HK-2 (cell line): Measurements from ENCODE around the gene PDE4D.

Source experiments
- DNase-seq: peaks from one replicate; pipeline ENCODE4 v3.0.0-alpha.2; 2018; ENCODE audit not compliant: unreplicated experiment

Gene PDE4D

DNA sequence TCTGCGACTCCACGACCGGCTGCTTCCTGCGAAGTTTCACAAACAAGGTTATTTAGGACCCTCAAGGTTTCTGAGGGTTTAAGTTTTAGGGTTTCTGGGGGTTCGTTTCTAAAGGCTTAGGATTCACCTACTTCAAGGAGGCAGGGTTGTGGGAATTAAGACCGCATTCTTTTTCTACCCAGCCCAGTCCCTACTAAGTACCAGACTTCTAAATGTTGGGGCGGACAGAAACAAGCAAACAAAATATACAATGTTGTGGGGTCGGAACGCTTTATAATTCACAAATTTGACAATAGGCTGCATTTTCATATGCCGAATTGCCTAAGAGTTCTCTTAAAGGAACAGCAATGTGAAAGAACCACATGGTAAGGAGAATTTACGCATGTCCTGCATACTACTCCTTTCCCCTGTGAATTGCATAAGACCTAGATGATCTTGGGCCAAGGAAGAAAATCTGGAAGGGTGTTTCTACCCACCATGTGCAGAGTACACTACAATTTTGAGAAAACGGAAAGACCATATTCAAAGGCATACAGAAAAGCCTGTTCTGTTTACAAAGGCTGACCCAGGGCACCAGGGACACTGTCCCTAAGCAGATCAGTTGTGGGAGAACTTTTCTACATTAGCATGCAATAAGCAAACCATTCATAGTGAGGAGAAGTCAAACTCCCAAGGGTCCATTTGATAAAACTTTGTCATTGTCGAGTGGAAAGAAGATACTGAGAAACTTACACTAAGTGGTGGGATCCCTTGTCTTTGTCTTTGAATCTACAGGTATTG is 853.3 kb downstream of the PDE4D start:
- no peak for DNase-seq

DNA sequence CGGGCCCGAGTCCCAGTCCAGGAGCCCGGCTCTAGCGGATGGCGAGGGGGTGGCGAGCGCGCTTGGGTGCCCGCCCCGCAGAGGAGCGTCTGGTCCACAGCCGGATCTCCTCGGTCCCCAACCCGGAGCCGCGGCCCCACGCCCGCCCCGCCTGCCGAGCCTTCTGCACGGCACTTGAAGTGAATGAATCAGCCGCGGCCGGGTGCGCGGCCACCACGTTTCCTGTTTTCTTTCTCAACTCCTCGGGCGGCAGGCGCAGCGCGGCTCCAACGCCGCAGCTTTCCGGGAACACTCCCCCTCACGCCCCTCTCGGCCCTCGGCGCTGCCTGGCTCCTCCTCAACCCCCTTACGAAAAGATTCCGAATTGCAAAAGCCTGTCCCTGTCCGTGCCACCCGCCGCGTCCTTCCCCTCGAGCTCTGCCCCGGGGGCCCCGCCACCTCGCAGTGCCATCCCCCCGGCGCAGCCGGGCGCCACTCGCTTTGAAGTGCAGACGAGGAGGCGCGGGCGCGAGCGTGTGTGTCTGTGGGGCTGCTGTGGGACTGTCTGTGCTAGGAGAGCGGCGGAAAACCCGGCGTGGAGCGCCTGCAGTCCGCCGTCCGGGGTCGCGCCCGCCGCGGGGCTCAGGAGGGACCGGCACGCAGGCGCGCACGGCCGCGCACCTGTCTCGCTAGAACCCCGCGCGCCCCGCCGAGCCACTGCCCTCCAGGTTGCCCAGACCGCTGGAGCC is 854.1 kb downstream of the PDE4D start:
- no peak for DNase-seq

DNA sequence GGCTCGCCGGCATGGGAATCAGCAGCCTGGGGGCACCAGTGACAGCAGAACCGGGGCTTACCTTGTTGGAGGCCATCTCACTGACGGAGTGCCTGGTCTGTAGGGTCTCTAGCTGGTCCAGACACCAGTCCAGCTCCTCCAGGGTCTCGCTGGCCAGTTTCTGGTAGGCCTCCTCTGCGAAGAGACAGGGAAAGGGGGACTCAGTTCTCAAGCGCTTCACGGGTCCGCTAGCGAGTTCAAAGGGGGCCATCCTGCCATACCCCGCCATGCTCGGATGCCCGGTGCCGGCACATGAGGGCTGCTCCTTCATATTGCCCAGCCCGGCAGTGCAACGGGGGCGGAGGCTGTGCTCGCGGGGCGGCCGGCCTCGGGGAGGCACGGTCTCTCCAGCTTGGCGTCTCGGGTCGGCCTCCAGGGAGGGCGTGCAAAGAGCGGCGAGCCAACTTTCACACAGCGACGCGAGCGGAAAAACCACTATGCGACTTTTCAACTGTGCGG is 854.7 kb downstream of the PDE4D start:
- no peak for DNase-seq

DNA sequence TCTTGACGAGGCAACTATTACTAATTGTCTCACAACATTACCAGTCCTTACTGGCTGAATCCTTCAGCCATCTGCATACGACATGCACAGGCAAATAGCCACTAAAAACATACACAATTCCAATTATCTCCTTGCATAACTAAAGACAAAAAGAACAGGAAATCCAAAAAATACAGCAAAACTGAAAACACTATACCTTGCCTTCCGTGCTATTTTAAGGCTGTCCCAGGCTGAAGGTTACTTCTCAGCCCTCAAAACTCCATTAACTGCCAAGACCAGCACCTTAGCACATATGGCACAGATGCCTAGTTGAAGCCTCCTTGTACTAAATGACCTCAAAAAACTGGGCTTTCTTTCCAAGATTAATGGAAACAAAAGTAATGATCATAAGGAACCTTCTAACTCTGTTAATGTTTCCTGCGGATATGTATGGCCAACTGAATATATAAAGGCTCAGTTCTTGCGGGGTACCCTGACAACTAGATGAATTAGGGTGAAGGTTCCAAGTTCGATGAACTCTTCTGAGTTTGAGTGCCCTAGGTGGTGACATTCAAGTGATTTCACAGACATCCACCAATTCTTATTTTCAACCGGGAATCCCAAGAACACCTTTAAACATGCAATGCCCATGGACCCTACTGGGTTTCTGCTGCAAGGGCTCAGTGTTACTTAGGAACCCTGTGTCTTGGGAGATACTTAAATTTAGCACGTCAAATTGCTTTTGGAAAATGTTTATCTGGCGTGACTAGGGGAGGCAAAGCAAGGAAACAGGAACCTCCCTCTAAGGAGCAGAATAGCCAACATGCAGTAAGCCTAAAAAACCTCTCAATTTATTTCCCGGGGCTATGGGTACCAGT is 855.4 kb downstream of the PDE4D start:
- no peak for DNase-seq

DNA sequence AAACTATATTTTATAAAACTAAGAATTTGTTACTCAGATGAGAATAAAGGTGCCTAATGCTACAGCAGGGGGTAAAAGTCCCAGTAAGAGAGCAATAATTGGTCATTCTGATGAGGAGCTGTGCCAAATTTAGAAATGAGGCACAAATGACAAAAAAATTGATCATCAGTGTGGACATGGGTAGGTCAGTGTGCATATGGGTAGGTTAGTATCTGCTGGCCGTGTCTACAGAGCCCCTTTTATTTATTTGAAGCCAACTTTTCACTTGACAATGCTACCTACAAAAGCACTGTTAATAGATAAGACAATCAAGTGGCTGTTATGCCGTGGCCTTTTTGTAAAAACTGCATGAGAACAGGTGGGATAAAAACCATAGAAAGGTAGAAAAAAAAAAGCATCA is 856.1 kb downstream of the PDE4D start:
- DNase-seq, result no peak

DNA sequence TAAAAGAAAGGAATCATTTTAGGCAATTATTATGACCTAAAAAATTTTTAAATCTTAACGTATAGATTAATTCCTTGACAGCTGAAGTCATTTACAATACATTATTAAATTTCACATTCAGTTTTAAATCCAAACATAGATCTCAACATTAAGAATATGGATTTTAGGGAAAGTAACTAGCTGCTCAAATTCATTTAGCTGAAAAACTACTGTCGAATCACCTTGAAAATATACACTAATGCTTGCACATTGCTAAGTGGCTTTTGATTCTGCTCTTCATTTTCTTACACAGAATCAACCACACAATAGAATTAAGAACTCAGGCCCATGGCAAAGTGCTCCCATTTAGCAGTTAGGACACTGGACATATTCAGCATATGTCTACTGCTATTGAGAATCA is 856.5 kb downstream of the PDE4D start:
- no peak for DNase-seq

DNA sequence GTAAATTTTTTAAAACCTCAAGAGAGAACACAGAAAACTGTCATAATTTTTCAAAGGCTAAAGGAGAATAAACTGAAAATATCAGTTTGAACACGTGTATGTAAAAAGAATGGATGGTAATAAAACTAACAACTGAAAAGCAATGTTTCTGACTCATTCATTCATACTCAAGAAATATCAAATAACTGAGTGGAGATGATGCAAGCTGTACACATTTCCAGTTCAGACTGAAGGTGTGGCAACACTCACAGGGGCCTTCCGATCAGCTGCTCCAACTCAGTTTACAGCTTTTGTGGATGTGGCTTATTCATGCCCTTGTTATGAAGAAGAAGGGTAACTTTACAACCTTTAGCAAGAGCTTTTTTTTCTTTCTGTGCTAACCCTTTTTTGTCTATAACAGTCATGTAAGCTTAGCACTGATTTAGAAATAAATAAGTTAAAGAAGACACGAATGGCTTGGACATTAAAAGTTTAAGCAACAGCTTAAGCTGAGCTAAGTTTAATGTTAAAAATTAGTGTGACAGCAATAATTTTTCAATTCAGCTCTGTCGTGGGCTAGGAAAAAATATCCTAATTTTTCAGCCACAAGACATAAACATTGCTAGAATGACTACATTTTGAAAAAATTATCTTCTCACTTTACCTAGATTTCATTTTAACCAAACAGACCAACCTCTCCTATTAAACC is 857.1 kb downstream of the PDE4D start:
- no peak for DNase-seq

DNA sequence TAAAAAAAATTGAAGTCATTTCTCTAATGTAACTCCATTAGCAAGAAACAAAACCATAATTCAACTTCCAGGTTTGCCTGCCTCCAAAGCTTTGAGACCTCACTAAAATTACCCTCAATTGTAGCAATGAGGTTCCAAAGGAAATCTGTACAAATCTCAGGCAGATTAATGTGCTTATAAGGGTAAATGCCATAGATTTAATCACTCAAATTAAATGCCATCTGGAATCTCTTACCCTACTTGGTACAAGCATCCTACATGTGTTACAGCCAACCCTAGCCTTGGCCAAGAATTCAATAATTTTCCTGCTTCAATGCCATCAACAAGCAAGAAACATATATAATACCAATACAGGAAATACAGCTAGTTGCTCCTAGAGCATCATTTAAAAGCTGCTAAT is 857.8 kb downstream of the PDE4D start:
- DNase-seq, result no peak

DNA sequence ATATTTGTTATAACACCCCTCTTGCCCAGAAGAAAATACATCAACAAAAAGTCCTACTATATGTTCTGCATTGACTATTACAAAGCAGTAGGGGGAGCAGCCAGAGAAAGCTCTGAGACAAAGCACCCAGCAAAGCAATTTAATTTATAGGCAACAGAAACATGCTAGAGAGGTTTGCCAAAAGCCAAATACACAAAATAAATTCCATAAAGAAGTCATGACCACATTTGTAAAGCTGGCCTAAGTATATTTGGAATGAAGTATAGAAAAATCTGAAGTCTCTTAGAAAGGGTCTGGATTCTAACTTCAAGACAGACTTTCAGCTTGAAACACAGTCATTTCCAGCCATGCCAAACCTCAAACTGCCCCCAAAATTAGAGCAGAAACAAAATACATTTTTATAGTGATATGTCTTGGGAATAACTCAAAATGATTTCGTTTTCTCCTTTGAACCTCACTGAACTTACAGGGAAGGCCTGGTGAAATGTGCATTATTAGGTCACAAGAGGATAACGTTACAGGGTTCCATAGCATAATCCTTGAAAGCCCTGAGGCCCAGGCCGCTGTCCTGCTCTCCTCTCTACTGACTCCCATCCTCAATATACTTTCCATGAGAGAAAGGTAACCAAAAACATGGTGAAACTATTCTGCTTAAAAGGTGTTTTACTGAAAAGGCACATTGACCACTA is 858.9 kb downstream of the PDE4D start:
- no peak for DNase-seq

DNA sequence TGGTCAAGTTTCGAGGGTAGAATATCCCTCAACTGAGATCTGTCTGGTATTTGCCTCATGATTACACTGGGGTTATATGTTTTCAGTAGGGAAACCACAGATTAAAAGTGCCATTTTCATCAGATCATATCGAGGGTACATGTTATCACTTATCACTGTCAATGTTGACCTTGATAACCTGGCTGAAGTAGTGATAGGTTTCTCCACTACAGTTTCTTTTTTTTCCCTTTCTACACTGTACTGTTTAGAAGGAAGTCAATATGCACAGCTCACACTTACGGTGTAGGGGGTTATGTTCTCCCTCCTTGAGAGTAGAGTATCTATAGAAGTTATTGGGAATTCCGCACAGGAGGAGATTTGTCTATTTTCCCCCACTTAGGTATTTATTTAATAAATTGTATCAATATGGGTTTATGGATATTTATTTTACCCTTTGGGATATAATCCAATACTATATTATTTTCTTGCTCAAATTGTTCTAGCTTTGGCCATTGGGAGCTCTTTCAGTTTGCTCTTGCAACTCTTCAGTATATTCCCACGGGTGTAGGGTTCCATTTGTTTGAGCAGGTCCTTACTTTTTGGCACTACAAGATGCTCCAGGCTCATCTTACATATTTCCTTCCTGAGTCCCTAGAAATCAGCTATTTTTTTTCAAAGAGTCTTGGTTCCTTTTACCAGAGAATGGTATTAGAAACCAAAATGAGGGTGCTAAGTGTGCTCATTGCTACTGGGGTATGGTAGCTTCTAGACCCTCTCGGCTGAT is 866.2 kb downstream of the PDE4D start:
- no peak for DNase-seq

DNA sequence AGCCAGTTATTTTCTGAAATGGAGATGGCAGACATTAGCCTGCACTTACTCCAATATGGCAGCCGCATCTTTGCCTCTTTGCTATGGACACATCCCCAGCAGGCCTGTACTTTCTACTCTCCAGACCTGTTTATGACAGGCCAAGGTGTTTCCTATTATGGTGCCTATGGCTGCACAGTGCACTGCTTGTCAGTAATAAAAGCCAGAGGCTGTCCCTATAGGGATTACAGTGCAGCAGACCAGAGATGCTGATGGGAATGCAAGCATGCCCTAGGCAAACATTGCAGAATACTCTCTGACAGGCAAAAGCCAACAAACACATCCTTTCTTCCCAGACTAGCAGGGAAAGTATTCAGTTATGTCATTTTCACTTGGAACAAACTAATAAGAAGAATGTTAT is 867.8 kb downstream of the PDE4D start:
- DNase-seq, result no peak

DNA sequence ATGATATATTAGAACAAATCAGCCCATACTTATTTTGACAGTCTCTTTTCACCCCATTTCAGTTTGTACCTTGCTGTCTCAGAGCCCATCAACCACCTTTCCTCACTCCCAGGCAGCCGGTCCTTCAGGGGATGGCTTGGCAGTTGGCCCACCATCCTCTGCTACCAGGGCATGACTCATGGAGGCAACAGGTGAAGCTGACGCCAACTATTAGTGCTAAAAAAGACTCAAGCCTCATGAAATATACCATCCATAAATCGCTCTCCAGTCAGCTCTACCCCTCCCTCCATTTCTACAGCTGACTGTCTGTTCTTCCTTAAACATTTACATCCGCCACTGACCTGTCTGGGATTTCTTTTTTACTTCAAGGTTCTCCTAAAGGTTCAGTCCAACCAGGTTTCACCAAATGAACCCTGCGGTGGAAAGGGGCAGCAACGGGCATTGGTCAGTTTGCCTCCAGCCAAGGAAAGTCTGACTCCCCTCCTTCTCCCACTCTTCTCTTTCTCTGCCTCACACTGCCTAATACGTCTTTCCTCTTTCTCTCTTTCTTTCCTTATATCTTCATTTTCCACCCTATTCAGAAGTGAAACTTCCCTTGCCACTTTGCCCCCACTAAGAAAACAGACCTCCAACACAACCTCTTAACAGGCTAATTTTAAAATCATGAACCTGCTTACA is 871.5 kb downstream of the PDE4D start:
- no peak for DNase-seq

DNA sequence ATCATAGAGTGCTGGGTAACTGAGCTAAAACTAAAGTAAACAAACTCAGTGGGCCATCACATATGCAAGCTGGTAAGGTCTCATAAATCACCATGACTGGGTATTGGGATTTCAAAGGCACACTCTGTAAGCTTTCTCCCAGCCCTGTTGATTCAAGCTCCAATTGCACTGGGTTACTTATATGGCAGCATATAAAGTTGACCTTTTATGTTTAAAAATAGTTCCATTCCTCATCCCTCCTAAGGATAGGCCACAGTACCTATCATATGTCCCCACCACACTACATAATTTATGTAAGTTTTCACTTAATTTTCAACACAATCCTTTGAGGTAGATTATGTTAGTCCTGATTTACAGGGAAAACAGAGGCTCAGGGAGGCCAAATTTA is 872.2 kb downstream of the PDE4D start:
- DNase-seq, result no peak

DNA sequence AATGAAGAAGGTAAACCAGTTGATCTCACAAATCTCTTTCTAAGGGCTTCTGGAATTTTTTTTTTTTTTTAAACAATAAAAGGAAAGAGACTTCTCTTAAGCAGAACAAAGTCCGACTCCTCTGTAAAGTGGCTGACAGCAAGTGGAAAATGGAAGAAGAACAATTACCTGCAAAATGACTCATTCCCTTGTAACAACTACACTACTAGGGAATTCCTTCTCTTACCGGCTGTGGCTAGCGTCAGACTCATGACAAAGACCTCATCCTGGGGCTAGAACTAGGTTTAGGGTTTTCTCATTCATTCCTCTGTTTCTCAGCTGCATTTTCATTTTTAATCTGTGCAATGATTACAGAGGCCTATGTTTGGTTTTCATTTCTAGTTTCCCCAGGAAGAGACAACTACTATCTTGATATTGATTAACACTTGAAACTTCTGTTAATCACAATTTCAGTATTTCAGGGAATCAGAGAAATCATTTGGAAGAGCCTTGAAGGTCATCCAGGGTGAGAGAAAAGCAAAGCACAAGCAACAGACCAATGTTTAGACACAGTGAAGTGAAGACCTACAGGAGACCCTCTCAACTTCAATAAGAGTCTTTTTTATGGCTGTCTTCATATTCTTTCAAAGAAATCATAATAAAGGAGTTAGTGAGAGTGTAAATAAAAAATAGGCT is 872.8 kb downstream of the PDE4D start:
- DNase-seq, result no peak

DNA sequence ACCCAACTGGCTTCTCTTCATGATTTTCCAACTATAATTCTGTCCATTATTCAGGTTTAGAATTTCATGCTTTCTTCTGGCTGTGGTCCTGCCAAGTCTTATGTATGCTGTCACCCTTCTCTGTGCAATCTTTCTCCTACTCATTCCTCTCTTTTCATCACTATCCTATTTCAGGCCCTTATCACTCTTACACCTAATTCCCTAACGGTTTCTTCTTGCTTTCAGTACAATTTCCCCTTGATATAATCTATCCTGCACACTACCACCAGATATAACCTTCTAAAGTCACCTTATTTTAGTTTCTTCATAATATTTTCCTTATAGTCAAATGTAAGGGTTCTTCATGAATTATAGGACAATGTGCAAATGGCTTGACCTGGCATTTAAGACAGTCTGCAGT is 874.4 kb downstream of the PDE4D start:
- DNase-seq, result no peak

DNA sequence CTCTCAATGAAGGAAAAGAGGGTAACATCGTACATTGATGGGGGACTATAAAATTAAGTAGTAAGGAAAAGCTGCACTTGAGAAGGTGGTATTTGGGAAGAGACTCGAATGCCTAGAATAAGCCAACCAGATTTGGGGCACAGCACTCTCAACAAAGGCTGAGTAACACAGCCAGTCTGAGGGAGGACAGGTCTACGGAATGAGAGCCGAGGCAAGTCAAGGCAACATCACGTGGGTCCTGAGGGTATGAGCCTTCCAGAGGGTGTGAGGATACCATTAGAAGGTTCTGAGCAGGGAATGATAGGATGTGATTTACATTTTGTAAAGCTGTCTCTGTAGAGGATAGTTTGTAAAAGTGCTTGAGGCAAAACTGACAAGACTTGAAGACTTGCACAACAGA is 876.6 kb downstream of the PDE4D start:
- no peak for DNase-seq

DNA sequence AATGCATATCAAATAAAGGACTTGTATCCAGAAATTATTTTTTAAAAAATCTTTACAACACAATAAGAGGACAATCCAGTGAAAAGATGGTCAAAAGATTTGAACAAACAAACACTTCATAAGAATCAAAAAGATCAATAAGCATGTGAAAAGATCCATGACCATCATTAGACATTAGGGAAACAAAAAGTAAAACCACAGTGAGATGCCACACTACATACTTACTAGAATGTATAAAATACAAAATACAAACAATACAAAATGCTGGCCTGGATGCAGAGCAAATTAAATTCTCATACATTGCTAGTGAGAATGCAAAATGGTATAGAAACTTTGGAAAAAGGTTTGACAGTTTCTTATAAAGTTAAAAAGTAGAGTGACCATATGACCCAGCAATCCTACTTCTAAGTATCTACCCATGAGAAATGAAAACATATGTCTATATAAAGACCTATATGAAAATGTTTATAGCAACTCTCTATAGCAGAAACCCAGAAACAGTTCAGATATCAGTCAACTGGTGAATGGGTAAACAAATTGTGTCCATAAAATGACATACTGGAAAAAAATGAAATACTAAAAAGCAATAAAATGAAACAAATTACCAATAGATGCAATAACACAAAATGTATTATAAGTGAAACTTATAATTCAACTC is 884.6 kb downstream of the PDE4D start:
- DNase-seq, result no peak

DNA sequence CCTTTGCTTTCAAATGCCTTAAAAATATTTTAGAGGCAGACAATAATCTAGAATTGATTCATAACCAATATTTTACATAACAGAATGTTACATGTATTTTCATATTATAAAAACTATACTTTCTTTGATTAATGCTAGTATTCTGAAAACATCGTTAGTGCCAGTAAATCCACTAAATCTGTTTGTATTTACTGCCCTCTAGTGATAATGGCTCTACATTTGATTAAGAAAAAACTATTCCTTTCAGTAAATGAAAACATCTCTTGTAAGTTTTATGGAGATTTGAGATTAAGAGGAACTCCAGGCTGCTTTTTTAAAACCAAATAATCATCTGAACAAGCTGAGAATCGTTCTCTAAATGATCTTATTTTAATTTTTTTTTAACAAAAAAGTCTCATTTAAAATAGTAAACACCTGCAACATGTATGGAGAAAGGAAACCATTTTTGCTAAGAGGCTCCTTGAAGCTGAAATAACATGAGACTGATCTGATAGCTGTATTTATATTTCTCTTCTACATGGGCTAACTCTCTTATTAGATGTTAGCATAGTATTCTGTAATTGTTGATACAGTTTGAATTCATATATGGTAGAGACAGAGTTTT is 886.0 kb downstream of the PDE4D start:
- DNase-seq, result no peak
